NCI-H1092 treated with DMSO at 0.1 percent for 48 hours (cell line): Measurements from ENCODE around the gene ATRNL1.
A peak's percentile ranks its signal among the peaks of the same experiment; 100 is the strongest.
"Not testable (repeated sequence)": the region's sequence is repeated elsewhere in the genome, so short reads cannot be mapped to it uniquely, and the experiment has no call there.

Experiments
- DNase-seq: peaks from one replicate; lab custom pipeline; 2025; lab: John Stamatoyannopoulos, UW

The ATRNL1 gene

GRCh38 chr10:115409347-115409746 lies 316.2 kb downstream of the ATRNL1 start:
- DNase-seq, result no peak

DNA sequence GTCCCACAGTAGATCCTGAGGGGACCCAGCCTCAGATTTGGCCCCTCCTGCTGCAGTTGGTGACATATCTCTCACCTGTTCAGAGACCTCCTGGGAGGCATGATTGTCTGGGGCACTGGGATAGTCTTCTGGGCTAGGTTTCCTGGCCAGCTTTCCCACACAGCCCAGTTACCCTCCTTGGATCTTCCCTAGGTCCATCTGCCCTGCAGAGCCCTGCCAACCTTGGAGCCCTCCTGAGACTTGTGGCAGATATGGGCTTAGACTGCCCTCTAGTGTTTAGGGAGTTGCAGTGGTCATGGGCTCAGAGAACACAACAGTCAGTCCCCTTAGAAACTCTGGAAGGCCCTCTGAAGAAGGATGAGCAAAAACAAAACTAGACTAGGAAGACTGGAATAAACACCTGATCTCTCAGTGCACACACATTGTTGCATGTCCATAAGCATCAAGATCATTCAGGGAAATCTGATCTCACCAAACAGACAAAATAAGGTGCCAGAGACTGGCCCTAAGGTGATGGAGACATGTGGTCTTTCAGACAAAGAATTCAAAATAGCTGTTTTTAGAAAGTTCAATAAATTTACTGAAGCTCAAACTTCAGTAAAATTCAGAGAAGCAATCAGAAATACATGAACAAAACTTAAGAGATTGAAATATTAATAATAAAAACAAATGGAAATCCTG lies 324.6 kb downstream of the ATRNL1 start:
- no peak for DNase-seq

DNA sequence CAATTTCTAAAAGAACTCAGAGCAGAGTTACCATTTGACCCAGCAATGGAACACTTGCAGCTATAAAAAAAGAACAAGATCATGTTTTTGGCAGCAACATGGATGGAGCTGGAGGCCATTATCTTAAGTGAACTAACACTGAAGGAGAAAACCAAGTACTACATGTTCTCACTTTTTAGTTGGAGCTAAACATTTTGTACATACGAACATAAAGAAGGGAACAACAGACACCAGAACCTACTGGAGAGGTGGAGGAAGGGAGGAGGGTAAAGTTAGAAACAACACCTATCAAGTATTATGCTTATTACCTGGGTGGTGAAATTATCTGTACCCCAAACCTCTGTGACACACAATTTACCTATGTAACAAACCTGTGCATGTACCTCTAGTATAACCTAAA lies 329.5 kb downstream of the ATRNL1 start:
- no peak for DNase-seq

- no peak for DNase-seq
Measured at GRCh38 chr10:115427611-115428010, 334.4 kb downstream of the ATRNL1 start.

DNA sequence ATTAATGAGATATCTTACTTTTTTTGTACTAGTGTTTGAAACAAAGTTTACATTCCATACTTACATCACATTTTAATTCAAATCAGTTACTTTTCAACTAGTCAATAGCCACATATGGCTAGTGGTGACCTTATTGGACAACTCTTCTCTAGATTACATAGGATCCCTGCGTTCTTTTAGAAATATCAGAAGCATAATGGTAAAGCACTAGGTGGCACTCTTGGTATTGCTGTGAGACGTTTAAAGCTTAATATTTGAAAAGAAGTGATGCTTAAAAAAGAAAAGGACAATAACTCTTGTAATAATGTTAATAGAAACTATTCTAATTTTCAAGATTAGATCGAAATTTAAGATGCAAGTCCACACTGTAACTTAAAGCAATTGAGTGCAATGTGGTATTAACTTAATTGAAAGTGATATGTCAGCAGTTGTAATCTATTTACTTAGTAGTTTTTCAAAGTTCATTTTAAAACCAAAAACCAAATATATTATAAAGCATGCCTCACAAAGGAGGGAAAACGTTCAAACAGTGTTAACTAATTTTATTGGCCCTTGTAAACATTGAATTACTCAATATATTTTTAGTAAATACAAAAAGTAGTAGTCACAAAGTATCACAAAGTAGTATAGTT lies 339.1 kb downstream of the ATRNL1 start:
- no peak for DNase-seq

DNA sequence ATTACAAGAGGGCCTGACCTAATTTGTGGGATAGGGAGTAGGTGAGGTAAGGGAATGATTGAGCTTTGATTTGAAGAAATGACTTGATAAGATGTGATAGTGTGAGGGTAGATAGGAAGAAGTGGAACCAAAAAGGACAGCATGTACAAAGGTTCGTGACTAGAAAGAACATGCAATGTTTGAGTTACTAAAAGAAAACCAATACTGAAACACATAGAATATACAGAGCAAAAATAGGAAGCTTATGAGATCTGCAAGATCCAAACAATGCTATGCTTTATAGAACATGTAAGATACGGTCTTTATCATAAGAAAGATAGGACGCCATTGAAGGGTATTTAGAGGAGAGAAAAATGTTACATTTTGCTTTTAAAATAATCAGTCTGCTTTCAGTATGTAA lies 343.8 kb downstream of the ATRNL1 start:
- no peak for DNase-seq

- no peak for DNase-seq
Measured at GRCh38 chr10:115441907-115442545, 348.9 kb downstream of the ATRNL1 start.

DNA sequence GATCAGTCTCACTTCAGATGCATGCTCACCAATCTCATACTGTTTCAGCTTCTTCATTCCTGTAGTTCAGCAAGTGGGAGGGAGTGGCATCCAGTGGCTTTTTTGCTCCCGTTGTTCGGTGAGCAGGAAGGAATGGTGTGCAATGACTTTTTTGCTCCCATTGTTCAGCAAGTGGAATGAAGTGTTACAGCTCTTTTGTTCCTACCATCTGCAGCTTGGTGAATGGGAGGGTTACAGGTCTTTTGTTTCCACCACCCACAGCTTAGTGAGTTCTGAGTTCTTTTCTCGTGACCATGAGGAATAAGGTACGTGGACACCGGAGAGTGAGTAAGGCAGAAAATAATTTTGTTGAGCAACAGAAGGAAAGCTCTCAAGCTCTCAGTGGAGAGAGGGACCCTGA lies 363.6 kb downstream of the ATRNL1 start:
- DNase-seq, result no peak

GRCh38 chr10:115483294-115483693 lies 390.1 kb downstream of the ATRNL1 start:
- no peak for DNase-seq

GRCh38 chr10:115491526-115492140 lies 398.5 kb downstream of the ATRNL1 start:
- no peak for DNase-seq

DNA sequence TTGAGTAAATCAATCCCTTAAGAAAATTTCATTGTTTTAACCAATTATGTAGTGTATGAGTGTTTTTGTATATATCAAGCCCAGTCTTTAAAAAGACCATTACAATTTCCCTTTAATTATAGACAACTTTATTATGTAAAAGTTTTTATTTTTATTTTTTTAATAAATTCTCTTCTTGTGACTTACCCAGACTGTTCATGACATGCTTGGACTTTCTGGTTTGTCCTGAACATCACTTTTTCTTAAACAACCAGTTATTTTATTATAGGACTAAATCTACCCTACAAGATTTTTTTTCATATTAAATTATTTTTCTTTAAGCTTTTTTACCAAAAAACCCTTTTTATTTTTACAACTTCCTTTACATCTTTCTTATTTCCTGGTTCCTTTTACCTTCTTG lies 410.4 kb downstream of the ATRNL1 start:
- DNase-seq, result no peak

DNA sequence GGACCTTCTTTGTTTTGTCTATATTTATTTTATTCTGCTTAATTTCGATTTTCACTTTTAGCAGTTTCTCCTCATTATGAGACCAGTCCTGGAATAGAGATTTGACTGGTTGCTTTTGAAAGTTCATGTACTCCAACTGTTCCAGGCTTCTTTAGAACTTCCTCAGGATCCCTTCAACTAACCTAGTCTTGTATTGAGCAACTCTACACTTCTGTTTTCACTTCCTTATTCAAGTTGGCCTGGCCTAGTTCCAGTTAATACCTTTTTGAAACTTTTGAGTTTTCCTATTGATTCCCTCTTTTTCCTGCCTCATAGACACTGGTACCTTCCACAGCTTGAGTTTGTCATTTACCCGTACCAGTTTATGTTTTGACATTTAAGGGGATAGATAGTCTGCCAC lies 421.7 kb downstream of the ATRNL1 start:
- no peak for DNase-seq

GRCh38 chr10:115525141-115525540 lies 432.0 kb downstream of the ATRNL1 start:
- DNase-seq, result no peak

- not testable (repeated sequence) for DNase-seq
Measured at GRCh38 chr10:115527682-115528081, 434.5 kb downstream of the ATRNL1 start.

- DNase-seq, result not testable (repeated sequence)
Measured at GRCh38 chr10:115536401-115536800, 443.2 kb downstream of the ATRNL1 start.

DNA sequence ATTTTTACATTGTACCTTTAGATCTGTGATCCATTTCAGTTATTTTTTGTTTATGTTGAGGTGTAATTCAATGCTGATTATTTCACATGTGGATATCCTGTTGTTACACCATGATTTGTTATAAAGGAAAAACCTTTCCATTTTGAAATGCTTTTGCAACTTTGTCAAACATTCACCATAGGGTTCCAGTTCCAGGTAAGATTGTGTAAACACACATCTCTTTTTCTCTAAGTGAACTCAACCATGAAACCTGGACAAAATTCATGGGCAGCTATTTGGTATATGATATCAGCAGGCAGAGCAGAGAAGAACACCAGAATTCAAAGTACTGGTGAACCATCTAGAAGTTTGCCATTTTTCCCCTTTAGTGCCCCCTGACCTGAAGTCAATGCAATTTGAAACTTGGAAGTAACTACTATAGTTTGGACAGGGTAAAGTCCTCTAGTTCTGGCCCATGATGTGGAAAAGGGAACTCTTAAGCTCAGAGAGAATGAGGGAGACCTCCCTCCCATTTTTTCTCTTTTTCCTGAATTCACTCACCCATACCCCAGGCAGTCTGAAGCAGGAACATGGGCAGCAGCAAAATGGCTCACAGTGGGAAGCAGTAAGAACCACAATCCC lies 446.1 kb downstream of the ATRNL1 start:
- no peak for DNase-seq

DNA sequence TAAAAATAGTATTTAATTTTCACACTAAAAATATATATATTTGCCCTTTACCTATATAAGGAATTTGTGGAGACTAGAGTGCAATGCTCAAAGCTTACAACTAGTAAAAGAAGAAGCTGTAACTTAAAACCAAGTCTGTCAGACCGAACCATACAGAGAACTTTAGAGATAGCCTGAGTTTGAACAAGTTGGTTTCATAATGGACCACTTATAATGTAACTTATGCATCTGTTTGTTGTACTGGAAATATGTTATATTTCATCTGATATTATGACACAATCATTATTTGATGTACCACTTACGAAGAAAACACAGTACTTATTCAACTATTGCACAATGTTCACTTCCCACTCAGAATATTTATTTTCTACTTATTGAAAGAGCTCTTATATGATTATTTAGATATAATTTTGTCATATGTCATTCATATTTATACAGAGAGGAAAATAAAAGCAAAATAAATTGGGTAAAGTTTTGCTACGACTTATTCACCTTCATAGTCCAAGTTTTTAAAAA lies 462.8 kb downstream of the ATRNL1 start:
- DNase-seq, result no peak

DNA sequence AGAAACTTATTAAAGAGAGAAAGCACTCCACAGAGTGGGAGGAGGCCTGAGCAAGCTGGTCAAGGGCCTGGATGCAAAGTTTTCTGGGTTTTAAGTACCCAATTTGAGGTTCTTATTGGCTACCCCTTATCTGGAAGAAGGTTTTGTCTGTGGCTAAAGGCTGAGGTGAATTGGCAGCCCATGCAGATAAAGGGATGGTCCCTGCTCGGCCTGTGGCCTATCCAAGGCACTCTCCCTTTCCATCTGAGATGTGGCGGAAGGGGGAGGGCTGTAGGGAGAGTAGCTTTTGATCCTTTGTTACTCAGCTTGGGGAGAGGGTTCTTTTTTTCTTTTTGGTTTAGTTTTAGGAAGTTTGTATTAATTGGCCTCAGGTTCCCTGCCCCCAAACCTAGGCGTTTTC lies 465.1 kb downstream of the ATRNL1 start:
- DNase-seq, result no peak

- peak; percentile 0 for DNase-seq
Measured at GRCh38 chr10:115566867-115567266, 473.7 kb downstream of the ATRNL1 start.

- DNase-seq, result no peak
Measured at GRCh38 chr10:115572740-115573455, 479.7 kb downstream of the ATRNL1 start.

DNA sequence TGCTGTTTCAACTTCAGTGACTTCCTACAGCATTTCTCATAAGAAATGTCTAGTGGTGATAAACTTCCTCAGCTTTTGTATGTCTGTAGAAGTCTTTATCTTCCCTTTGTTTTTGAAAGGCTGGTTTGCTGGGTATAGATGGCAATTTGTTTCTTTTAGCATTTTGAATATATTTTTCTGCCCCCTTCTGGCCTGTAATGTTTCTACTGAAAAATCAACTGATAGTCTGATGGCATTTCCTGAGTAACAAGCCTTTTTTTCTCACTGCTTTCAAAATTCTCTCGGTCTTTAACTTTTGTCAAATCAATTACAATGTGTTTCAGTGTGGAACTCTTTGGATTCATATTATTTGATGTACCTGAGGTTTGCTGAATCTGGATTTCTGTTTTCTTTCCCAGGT lies 487.1 kb downstream of the ATRNL1 start:
- no peak for DNase-seq

DNA sequence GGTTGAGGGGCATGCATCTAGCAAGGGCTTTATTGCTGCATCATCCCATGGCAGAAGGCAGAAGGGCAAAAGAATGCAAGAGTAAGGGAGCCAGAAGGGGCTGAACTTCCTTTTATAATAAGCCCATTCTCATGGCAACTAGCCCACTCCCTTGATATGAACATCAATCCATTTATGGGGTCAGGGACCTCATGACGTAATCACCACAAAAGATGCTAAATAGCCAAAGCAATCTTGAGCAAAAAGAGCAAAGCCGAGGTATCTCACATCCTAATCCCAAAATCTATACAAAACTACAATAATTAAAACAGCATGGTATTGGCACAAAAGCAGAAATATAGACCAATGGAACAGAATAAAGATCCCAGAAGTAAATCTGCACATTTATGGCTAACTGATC lies 499.9 kb downstream of the ATRNL1 start:
- DNase-seq, result no peak
